PC-3 (cell line): ENCODE results near the gene VAV3. TPM values are rescaled to one million over a fixed set of nuclear protein-coding genes. Genes with fewer than 3 reads are reported as not detected.
A peak's percentile ranks its signal among the peaks of the same experiment; 100 is the strongest.
"Not testable (repeated sequence)": the region's sequence is repeated elsewhere in the genome, so short reads cannot be mapped to it uniquely, and the experiment has no call there.

Experiments
- ATAC-seq: fragments of 200-7000 bp; cut with Tn5 transposase; 2 replicates; pipeline ENCODE4 v1.9.1; 2020; ENCODE audit warnings: mild to moderate bottlenecking, moderate library complexity
- BruUV-seq: library from RNA; stranded (reverse); fragments of 400-500 nt; replicated peaks from 2 replicates; lab custom pipeline; 2021; lab: Mats Ljungman, UMichigan
- CTCF ChIA-PET: fragments of 300-600 bp; sonication (Branson Sonifier 250); formaldehyde crosslinking; loops from one replicate; lab custom pipeline; 2022; ENCODE audit warnings: antibody characterized with exemption; lab: Charles Lee
- POLR2A ChIA-PET: fragments of 300-600 bp; sonication (Branson Sonifier 250); formaldehyde crosslinking; loops from one replicate; lab custom pipeline; 2022; ENCODE audit warnings: antibody characterized with exemption; ENCODE audit not compliant: unreplicated experiment; lab: Charles Lee
- DNase-seq: peaks from one replicate; pipeline ENCODE4 v3.0.0-alpha.2; 2015
- H2AFZ ChIP-seq: fragments of 300-600 bp; sonication (generic); 2 replicates; pipeline ENCODE4 v1.6.0; 2016; ENCODE audit warnings: antibody characterized with exemption, low read length
- H3F3A ChIP-seq: fragments of 300-600 bp; sonication (generic); one replicate; pipeline ENCODE4 v1.6.0; 2017; ENCODE audit warnings: antibody characterized with exemption, low read length, control low read depth, mild to moderate bottlenecking; ENCODE audit not compliant: unreplicated experiment
- H3K27ac ChIP-seq: fragments of 300-600 bp; sonication (generic); 2 replicates; pipeline ENCODE4 v1.5.1; 2016; ENCODE audit warnings: mild to moderate bottlenecking, low read length
- H3K27me3 ChIP-seq: fragments of 300-600 bp; sonication (generic); 2 replicates; pipeline ENCODE4 v1.6.1; 2016; ENCODE audit warnings: low read length, mixed read lengths
- H3K36me3 ChIP-seq: fragments of 300-600 bp; sonication (generic); 2 replicates; pipeline ENCODE4 v1.6.1; 2016; ENCODE audit warnings: low read depth, mixed run types, low read length, mixed read lengths
- H3K4me1 ChIP-seq: fragments of 300-600 bp; sonication (generic); 2 replicates; pipeline ENCODE4 v1.5.1; 2016; ENCODE audit warnings: low read length; ENCODE audit not compliant: insufficient read depth
- H3K4me2 ChIP-seq: fragments of 300-600 bp; sonication (generic); 2 replicates; pipeline ENCODE4 v1.6.0; 2016; ENCODE audit warnings: low read length
- H3K4me3 ChIP-seq: fragments of 300-600 bp; sonication (generic); 2 replicates; pipeline ENCODE4 v1.5.1; 2016; ENCODE audit warnings: mild to moderate bottlenecking, low read length, mixed read lengths
- H3K79me2 ChIP-seq: fragments of 300-600 bp; sonication (generic); 2 replicates; pipeline ENCODE4 v1.6.1; 2017; ENCODE audit warnings: low read length, mixed read lengths
- H3K9ac ChIP-seq: fragments of 300-600 bp; sonication (generic); 2 replicates; pipeline ENCODE4 v1.6.0; 2016; ENCODE audit warnings: mild to moderate bottlenecking, low read length
- H3K9me2 ChIP-seq: fragments of 300-600 bp; sonication (generic); replicated peaks from 2 replicates; pipeline ENCODE4 v1.6.1; 2016; ENCODE audit warnings: mixed run types, low read length, mixed read lengths
- H3K9me3 ChIP-seq: fragments of 300-600 bp; sonication (generic); 2 replicates; pipeline ENCODE4 v1.6.1; 2016; ENCODE audit warnings: low read length, mixed read lengths
- H4K20me1 ChIP-seq: fragments of 300-600 bp; sonication (generic); 2 replicates; pipeline ENCODE4 v1.6.1; 2016; ENCODE audit warnings: low read length, mixed read lengths
- EZH2 ChIP-seq: fragments of 300-600 bp; sonication (generic); IDR thresholded peaks from one replicate; pipeline ENCODE4 v1.6.1; 2017; ENCODE audit warnings: antibody characterized with exemption, mild to moderate bottlenecking, low read length; ENCODE audit not compliant: unreplicated experiment
- EZH2phosphoT487 ChIP-seq: fragments of 300-600 bp; sonication (generic); IDR thresholded peaks from 2 replicates; pipeline ENCODE4 v1.6.1; 2018; ENCODE audit warnings: mild to moderate bottlenecking, antibody characterized with exemption, low read length, borderline replicate concordance
- intact Hi-C: fragments of 100-400 bp; cut with micrococcal nuclease; formaldehyde crosslinking; loops from 2 replicates; pipeline ENCODE4 v1.9.0; 2023
- total RNA-seq: library from RNA; depleted of rRNA; stranded (reverse); fragments of >200 nt; gene quantifications from 2 replicates; pipeline ENCODE4 v1.2.3, GENCODE V29; 2014
- TF ChIP-seq, protein P1 (sequence below): fragments of 300-600 bp; sonication (generic); conservative IDR thresholded peaks from 2 replicates; pipeline ENCODE4 v1.5.1; 2017; ENCODE audit warnings: antibody characterized with exemption, low read depth, mild to moderate bottlenecking, low read length

Gene VAV3
- total RNA-seq, 1 experiment from 2014 or later, result 0.73 TPM

DNA sequence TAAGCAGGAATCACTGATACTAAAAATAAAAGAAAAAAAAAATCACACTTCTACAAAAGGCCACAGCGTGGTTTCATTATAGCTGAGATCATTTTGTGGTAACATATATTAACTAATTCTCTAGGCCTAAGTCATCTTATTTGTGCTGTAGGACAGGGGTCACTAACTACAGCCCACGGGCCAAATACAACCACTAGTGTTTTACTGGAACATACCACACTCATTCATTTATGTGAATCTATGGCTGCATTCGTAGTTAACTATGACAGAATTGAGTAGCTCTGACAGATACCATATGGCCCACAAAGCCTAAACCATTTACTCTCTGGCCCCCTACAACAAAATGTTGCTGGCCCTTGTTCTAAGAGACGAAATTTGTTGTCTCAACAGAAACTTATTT lies 224.4 kb downstream of the VAV3 start:
- intact Hi-C loops, result loop anchor here (10.0 kb wide), 1 partner anchor 96 kb away; no protein-coding TSS in a partner anchor
- CTCF ChIA-PET, result no interaction called here

GRCh38 chr1:107739651-107740050 lies 225.3 kb downstream of the VAV3 start:
- BruUV-seq, result no TSS peak
- no peaks in the 10 kb centered on the region for H3K4me1 ChIP-seq
- no peak overlapping the region for H3K9ac ChIP-seq
- H3K36me3 ChIP-seq, result no peaks in the 10 kb centered on the region
- H3K27me3 ChIP-seq, result no peaks in the 10 kb centered on the region
- no peak for DNase-seq
- POLR2A ChIA-PET, result no interaction called here
- no peaks in the 10 kb centered on the region for H3K79me2 ChIP-seq
- no peaks in the 10 kb centered on the region for H3K9me3 ChIP-seq
- ATAC-seq, result no peak
- H3F3A ChIP-seq, result no peaks in the 10 kb centered on the region
- CTCF ChIA-PET, result no interaction called here
- H3K4me2 ChIP-seq, result no peak overlapping the region
- TF ChIP-seq EZH2, result no peak
- TF ChIP-seq, protein P1, sequence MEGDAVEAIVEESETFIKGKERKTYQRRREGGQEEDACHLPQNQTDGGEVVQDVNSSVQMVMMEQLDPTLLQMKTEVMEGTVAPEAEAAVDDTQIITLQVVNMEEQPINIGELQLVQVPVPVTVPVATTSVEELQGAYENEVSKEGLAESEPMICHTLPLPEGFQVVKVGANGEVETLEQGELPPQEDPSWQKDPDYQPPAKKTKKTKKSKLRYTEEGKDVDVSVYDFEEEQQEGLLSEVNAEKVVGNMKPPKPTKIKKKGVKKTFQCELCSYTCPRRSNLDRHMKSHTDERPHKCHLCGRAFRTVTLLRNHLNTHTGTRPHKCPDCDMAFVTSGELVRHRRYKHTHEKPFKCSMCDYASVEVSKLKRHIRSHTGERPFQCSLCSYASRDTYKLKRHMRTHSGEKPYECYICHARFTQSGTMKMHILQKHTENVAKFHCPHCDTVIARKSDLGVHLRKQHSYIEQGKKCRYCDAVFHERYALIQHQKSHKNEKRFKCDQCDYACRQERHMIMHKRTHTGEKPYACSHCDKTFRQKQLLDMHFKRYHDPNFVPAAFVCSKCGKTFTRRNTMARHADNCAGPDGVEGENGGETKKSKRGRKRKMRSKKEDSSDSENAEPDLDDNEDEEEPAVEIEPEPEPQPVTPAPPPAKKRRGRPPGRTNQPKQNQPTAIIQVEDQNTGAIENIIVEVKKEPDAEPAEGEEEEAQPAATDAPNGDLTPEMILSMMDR, result peak; percentile 28; the same call in 1 of the 2 replicates
- H3K27ac ChIP-seq, result no peak overlapping the region
- intact Hi-C loops, result loop anchor here (10.0 kb wide), 1 partner anchor 95 kb away; no protein-coding TSS in a partner anchor
- no peaks in the 10 kb centered on the region for H3K9me2 ChIP-seq
- H4K20me1 ChIP-seq, result no peaks in the 10 kb centered on the region
- no peak overlapping the region for H2AFZ ChIP-seq
- H3K4me3 ChIP-seq, result no peak overlapping the region

More for the DNA sequence above, 224.4 kb downstream of the VAV3 start:
- no peaks in the 10 kb centered on the region for H3K27me3 ChIP-seq
- TF ChIP-seq EZH2, result no peak
- TF ChIP-seq, protein P1, result no peak
- TF ChIP-seq EZH2phosphoT487, result no peak
- H3K9me3 ChIP-seq, result no peaks in the 10 kb centered on the region
- BruUV-seq, result no TSS peak
- H2AFZ ChIP-seq, result no peak overlapping the region
- H3K9me2 ChIP-seq, result no peaks in the 10 kb centered on the region
- POLR2A ChIA-PET, result no interaction called here
- H3K36me3 ChIP-seq, result no peaks in the 10 kb centered on the region
- H3K4me2 ChIP-seq, result no peak overlapping the region
- no peak overlapping the region for H3K4me3 ChIP-seq
- DNase-seq (no peak), ATAC-seq (no peak)
- no peaks in the 10 kb centered on the region for H4K20me1 ChIP-seq
- no peak overlapping the region for H3K9ac ChIP-seq
- H3K79me2 ChIP-seq, result no peaks in the 10 kb centered on the region
- no peak overlapping the region for H3K27ac ChIP-seq
- H3K4me1 ChIP-seq, result no peaks in the 10 kb centered on the region
- no peaks in the 10 kb centered on the region for H3F3A ChIP-seq

- Histone ChIP-seq H2AFZ (no peak overlapping the region), H3K9me3 (no peaks in the 10 kb centered on the region), H3F3A (no peaks in the 10 kb centered on the region), H3K36me3 (no peaks in the 10 kb centered on the region), H3K27ac (no peak overlapping the region), H4K20me1 (no peaks in the 10 kb centered on the region), H3K9ac (no peak overlapping the region), H3K4me3 (no peak overlapping the region), H3K79me2 (no peaks in the 10 kb centered on the region), H3K27me3 (no peaks in the 10 kb centered on the region), H3K4me1 (no peaks in the 10 kb centered on the region), H3K4me2 (no peak overlapping the region), H3K9me2 (no peaks in the 10 kb centered on the region)
- ATAC-seq (no peak), DNase-seq (no peak)
- intact Hi-C loops, result no loop called here
- BruUV-seq, result no TSS peak
- no peak for TF ChIP-seq EZH2
- TF ChIP-seq EZH2phosphoT487, result no peak
- TF ChIP-seq, protein P1, result no peak
- ChIA-PET CTCF (no interaction called here), POLR2A (no interaction called here)
These were observed 225.8 kb downstream of the VAV3 start for GRCh38 chr1:107739201-107739600.

DNA sequence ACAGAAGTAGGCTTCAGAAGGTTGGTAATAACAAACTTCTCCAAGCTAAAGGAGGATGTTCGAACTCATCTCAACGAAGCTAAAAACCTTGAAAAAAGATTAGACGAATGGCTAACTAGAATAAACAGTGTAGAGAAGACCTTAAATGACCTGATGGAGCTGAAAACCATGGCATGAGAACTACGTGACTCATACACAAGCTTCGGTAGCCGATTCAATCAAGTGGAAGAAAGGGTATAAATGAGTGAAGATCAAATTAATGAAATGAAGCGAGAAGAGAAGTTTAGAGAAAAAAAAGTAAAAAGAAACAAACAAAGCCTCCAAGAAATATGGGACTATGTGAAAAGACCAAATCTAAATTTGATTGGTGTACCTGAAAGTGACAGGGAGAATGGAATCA lies 231.6 kb downstream of the VAV3 start:
- CTCF ChIA-PET, H3K9me3 ChIP-seq, H3K27me3 ChIP-seq, H3K9me2 ChIP-seq, H3K79me2 ChIP-seq, H3K4me1 ChIP-seq, DNase-seq, intact Hi-C loops, H2AFZ ChIP-seq, H3K4me3 ChIP-seq, H3K36me3 ChIP-seq, H3K27ac ChIP-seq, H3F3A ChIP-seq, ATAC-seq, H3K4me2 ChIP-seq, BruUV-seq, H3K9ac ChIP-seq, H4K20me1 ChIP-seq: not testable (repeated sequence)
- POLR2A ChIA-PET, result interaction anchor here (0.6 kb wide), 1 partner anchor 30 kb away, joined by 4 read pairs; no protein-coding TSS in a partner anchor
